Inferior parietal cortex (tissue), 1 donor: ENCODE data around the gene CFDP1.
A peak's percentile ranks its signal among the peaks of the same experiment; 100 is the strongest.

ENCODE experiments used
- DNase-seq: peaks from one replicate; pipeline ENCODE4 v3.0.0-alpha.2; 2016; ENCODE audit errors: extremely low spot score

CFDP1 gene

DNA sequence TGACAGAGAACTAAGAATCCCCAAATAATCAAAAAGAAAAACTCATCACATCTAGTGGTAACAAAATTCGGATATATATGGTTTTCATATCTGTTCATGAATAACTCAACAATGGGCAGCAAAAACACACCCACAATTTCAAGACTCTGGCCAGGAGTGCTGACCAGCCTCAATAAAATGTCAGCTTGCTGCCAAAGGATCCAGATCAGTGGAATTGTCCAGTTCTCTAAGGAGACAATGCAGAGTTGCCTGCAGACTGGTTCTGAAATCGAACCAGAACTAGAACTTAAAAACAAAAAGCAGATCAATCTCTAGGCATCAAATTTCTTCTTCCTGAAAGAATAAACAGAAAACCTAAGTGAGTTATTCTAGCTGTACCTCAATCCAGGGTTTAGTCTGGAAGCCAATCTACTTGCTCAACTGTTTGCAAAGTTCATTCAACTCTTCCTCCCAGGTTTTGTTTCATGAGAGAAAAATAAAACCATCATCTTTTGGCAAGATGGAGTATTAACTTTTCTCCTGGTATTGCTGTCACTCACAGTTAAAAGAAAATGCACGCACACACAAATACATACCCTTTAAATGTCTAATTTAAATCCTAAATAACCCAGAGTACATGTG is 61.0 kb downstream of the CFDP1 start:
- no peak for DNase-seq

DNA sequence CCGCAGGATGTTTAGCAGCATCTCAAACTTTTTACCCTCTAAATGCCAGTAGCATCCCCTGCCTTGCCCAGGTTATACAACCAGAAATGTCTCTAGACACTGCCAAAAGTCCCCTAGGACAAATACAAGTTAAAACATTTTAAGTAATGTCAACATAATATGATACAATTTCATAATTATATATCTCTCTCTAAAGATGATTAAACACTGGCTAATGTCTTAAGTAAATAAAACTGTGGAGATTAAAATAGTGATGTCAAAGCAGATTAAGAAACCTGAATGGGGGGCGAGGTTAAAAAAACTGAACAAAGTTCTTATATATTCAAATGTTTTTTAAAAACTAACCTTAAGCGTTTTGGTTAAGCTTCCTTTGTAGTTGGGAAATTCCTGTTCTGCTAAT is 62.1 kb downstream of the CFDP1 start:
- DNase-seq: no peak

GRCh38 chr16:75364286-75364791 is 69.0 kb downstream of the CFDP1 start:
- no peak for DNase-seq

GRCh38 chr16:75362846-75363245 is 70.5 kb downstream of the CFDP1 start:
- DNase-seq: no peak

GRCh38 chr16:75361936-75362335 is 71.4 kb downstream of the CFDP1 start:
- no peak for DNase-seq

GRCh38 chr16:75354170-75354569 is 79.1 kb downstream of the CFDP1 start:
- no peak for DNase-seq

DNA sequence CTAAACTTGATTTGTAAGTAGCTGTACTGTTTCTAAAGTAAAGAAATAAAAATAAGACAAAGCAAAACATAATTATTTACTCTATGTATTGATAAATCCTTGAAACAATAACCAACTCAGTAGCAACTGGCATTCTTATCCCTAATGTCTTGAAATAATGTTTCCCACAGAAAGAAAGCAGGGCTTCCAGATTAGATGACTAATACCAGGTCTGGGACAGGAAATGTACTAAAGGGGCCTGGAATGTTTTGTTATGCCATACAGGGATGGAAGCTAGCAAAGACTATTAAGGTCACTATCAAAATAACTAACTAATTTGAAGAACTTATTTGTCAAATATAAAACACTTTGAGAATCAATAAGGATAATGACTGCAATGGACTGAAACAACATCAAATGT is 82.1 kb downstream of the CFDP1 start:
- no peak for DNase-seq

GRCh38 chr16:75345711-75346110 is 87.6 kb downstream of the CFDP1 start:
- DNase-seq: no peak

DNA sequence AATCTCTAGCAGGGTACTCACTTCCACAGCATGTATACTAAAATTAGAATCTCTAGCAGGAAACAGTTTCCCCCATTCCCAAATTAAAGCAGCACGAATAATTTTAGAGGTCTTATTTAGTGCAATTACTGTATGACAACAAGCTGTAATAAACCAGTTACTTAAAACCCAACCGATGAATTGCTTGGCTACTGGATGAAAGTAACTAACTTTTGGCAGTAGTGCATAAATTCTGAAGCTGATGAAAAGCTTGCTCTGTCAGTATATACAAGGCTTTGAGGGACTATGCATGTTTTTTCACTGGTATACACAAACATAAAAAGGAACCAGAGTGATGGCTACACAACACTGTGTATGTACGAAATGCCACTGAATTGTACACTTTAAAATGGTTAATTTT is 89.4 kb downstream of the CFDP1 start:
- DNase-seq: no peak

- DNase-seq: no peak
Observed at GRCh38 chr16:75343286-75343685, 90.0 kb downstream of the CFDP1 start.

DNA sequence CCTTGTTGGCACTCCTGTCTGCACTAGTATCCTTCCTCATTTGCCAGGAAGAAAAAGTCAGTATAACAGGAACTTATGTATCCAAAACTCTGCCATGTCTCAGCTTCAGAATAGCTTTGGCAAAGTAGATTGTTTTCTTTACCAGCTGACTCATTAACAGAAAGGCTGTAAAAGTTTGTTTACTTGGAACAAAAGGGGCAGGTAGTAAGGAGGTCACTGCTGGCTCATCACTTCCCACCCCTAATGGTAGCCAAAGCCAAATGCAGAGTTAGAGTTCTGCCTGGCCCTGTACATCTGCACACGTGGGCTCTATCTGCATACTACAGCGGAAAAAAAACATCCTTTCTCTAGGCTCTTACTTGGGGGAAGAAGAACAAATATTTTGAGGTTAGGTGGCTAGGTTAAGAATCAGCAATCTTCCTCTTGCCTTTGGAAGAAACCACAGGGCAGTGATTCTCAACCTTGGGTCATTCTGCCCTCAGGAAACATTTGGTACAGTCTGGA is 90.9 kb downstream of the CFDP1 start:
- DNase-seq: no peak

- no peak for DNase-seq
Observed at GRCh38 chr16:75341564-75342307, 91.6 kb downstream of the CFDP1 start.

DNA sequence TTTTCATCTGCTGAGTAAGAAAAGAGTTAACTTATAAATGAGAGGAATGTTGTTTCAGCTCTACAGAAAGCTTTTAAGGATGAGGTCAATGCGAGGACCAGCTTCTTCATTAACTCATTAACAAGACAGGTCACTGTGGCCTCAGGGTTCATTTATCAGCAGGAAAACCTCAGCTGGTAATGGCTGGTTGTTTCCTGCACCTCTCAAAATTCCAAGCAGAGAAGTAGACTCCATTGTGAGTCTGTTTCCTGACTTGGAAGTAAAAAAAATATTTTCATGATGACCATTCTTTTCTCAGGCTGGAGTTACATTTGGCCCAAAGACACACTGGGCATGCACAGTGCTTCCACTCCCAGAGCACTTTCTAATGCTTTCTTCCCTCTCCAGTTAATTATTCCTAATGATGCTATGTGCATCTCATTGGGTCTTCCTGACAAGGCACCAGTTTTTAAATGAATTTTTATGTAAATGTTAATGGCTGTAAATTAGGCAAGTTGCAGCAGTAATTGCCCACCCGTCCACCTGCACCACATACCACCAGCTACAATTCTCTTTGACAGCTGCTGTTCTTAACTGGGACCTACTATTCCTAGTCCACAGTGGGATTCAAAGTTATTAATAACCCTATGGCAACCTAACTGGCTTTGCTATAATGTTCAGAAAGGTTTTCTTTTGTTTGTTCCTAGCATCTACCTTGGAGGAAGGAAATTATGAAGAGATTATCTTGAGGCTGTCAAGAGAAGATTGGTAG is 92.4 kb downstream of the CFDP1 start:
- no peak for DNase-seq

- DNase-seq: no peak
Observed at GRCh38 chr16:75337430-75337829, 95.9 kb downstream of the CFDP1 start.

GRCh38 chr16:75336521-75336920 is 96.8 kb downstream of the CFDP1 start:
- DNase-seq: no peak

DNA sequence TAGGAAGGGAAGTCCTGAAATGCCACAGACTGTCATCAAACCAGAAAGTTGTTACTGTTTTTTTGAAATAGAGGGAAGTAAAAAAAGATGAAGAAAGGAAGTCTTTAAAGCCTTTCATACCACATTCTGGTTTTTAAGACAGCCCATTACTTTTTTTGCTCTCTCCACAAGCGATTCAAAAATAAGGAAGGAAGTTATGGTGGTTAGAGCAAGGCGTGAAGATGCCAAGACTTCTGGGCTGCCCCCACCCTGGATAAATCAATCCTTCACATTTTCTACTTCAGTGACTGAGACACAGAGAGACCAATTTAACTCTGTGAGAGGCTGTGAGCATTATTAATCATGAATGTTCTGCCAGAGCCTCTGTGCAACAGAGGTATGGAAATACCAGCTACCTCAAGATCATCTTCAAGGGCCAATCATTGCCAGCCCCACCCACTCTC is 99.6 kb downstream of the CFDP1 start:
- no peak for DNase-seq

DNA sequence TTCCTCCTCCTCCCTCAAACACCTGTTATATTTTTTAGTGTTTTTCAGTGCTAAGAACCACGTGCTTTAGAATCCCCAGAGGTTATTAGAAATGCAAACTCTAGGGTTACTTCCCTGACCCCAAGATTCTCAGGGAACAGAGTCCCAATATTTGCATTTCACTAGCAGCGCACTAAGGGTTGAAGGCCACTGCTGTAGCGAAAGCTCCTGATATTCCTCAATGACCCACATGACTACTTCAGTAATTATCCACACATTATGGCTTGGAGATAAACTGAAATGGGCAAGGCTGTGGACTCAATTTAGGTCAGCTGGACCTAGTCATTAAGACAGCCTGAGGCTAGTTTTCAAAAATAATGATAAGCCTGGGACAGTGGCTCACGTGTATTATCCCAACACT is 103.4 kb downstream of the CFDP1 start:
- no peak for DNase-seq

DNA sequence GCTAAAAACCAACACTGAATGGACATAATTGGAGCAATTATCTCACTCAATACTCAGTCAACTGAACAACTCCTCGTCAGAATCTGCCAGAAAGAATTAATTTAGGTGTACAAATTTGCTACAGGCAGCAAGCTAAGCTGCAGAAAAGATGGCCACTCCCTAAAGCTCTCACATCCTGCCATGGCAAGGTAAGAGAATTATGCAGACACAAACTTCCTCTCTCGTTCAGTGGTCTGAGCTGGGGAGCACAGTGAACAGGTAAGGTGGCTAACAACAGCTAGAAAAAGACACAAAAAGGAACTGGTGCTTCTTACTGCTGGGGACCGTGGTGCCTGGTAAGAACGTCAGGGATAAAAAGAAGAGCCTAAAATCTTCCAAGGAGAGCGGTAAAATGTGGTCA is 107.0 kb downstream of the CFDP1 start:
- no peak for DNase-seq

- DNase-seq: no peak
Observed at GRCh38 chr16:75323933-75324332, 109.4 kb downstream of the CFDP1 start.

DNA sequence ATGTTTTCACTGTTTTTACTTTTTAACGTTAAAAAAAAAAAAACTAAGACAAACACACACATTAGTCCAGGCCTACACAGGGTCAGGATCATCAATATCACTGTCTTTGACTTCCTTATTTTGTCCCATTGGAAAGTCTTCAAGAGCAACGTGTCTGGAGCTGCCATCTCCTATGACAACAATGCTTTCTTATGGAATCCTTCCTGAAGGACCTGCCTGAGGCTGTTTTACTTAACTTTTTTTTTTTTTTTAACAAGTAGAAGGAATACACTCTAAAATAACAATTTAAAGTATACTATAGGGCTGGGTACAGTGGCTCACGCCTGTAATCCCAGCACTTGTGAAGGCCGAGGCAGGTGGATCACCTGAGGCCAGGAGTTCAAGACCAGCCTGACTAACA is 110.1 kb downstream of the CFDP1 start:
- DNase-seq: no peak

DNA sequence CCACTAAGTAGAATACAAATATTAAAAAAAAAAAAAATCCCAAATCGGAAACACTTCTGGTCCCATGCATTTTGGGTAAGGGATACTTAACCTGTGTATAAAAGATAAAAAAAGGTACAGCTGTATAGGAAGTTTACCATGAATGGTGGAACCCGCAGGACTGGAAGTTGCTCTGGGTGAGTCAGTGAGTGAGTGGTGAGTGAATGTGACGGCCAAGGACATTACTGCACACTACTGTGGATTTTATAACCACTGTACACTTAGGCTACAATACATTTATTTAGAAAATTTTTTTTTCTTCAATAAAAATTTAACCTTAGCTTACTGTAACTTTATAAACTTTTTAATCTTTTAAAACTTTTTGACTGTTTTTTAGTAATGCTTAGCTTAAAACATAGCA is 110.6 kb downstream of the CFDP1 start:
- DNase-seq: no peak

GRCh38 chr16:75320435-75320834 is 112.9 kb downstream of the CFDP1 start:
- DNase-seq: peak; percentile 68
